ENCODE data around the gene COX6B1.
"Not testable (repeated sequence)": the region's sequence is repeated elsewhere in the genome, so short reads cannot be mapped to it uniquely, and the experiment has no call there.

DNA sequence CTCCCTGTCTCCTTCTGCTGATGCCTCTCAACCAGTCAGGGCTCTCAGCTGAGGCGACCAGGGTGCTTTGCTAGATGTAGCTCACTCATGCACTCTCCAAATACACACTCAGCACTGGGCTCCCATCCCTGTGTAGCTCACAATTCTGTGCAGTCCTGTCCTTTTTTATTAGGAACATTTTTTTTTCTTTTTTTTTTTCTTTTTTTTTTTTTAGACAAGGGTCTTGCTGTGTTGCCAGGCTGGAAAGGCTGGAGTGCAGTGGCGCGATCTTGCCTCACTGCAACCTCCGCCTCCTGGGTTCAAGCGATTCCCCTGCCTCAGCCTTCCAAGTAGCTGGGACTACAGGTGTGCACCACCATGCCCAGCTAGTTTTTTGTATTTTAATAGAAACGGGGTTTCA, 6.7 kb downstream of the COX6B1 start:
- TF ChIP-seq EZH2 (IDR thresholded peaks at IDR 0.05; ENCODE audit: borderline replicate concordance, low read depth, low read length, severe bottlenecking); CTCF (IDR thresholded peaks at IDR 0.05; ENCODE audit: borderline replicate concordance, extremely low read depth, low read length, poor library complexity, severe bottlenecking): not testable (repeated sequence)

Measured in DND-41 (cell line).